DND-41 (cell line): Measurements from ENCODE around the gene FNDC3B.

ENCODE experiments used
- CTCF ChIP-seq: IDR thresholded peaks from 2 replicates; pipeline ENCODE4 v1.5.1; 2012; ENCODE audit warnings: borderline replicate concordance, low read length, moderate library complexity, mild to moderate bottlenecking; ENCODE audit not compliant: poor library complexity, severe bottlenecking; ENCODE audit errors: extremely low read depth
- EZH2 ChIP-seq: IDR thresholded peaks from 3 replicates; pipeline ENCODE4 v1.6.1; 2012; ENCODE audit warnings: borderline replicate concordance, low read depth, mild to moderate bottlenecking, moderate library complexity, low read length, inconsistent platforms; ENCODE audit not compliant: severe bottlenecking

- TF ChIP-seq CTCF (no peak), EZH2 (no peak)
These were observed 368.5 kb downstream of the FNDC3B start for GRCh38 chr3:172407872-172408271.
